Right cardiac atrium (tissue), 5 donors: ENCODE data around the gene PALLD. TPM values are rescaled to one million over a fixed set of nuclear protein-coding genes. Genes with fewer than 3 reads are reported as not detected.
A peak's percentile ranks its signal among the peaks of the same experiment; 100 is the strongest.
"Not testable (repeated sequence)": the region's sequence is repeated elsewhere in the genome, so short reads cannot be mapped to it uniquely, and the experiment has no call there.

ENCODE experiments used
- ATAC-seq, 2 donors: fragments of 200-7000 bp; cut with Tn5 transposase; one replicate each; pipeline versions ENCODE4 v1.8.0 to v1.9.1; 2020; ENCODE audit warnings: moderate library complexity in 2 of 2, mild to moderate bottlenecking in 1 of 2
- DNase-seq, 3 donors: peaks; one replicate each; pipeline ENCODE4 v3.0.0-alpha.2; 2020
- H3K27ac ChIP-seq: one replicate; pipeline ENCODE4 v1.5.1; 2013; ENCODE audit warnings: mild to moderate bottlenecking, low read length, control low read depth, moderate library complexity
- H3K27me3 ChIP-seq: one replicate; pipeline ENCODE4 v1.6.1; 2013; ENCODE audit not compliant: control insufficient read depth, insufficient read depth
- H3K4me1 ChIP-seq: one replicate; pipeline ENCODE4 v1.6.1; 2013; ENCODE audit warnings: low read length; ENCODE audit not compliant: control insufficient read depth, insufficient read depth
- H3K4me3 ChIP-seq: one replicate; pipeline ENCODE4 v1.5.1; 2013; ENCODE audit warnings: low read length, control low read depth
- H3K9me3 ChIP-seq: one replicate; pipeline ENCODE4 v1.6.1; 2013; ENCODE audit warnings: low read length; ENCODE audit not compliant: control insufficient read depth
- WGBS: extraction: QIAGEN DNeasy Blood & Tissue Kit; methylation state at CpG from one replicate; pipeline ENCODE4 v1.1.7; 2013; 5-methylcytosine and 5-hydroxymethylcytosine counted together
- intact Hi-C, 4 donors: fragments of 100-400 bp; cut with DNase I; formaldehyde crosslinking; loops; one replicate each; pipeline versions ENCODE4 v1.11.0 to v1.14.0; 2022 to 2023
- polyA plus RNA-seq: library from polyadenylated mRNA; stranded (reverse); fragments of 200-250 nt; gene quantifications from one replicate; pipeline ENCODE4 v1.2.3, GENCODE V29; 2013
- total RNA-seq, 4 donors: library from RNA; stranded (reverse); fragmentation: NEBNext Ultra II Directional; extraction: Animal tissue kit (Norgen Biotek cat#: 25700); gene quantifications; one replicate each; pipeline ENCODE4 v1.2.1, GENCODE V29; 2021
- donor health status: healthy with polysubstance abuse.
- donor health status: DM: no; HTN: yes; CAD: no.
- donor health status: DM: no; HTN: no; CAD: no.
- donor health status: DM: no; HTN: yes; CAD: no; lungs with severe emphysema.
- donor health status: DM: yes; HTN: yes; CAD: no.

The PALLD gene
- total and polyA plus RNA-seq, 5 donors = 233 to 1,069 (median 717) TPM

- Histone ChIP-seq H3K27ac (no peak overlapping the region), H3K4me3 (no peak overlapping the region), H3K4me1 (peaks cover 3% of the 10 kb centered on the region), H3K9me3 (no peaks in the 10 kb centered on the region), H3K27me3 (no peaks in the 10 kb centered on the region)
- 95% methylated on average over 5 of the region's 5 CpGs for WGBS
- intact Hi-C loops = no loop called here
- ATAC-seq (no peak), DNase-seq (no peak)
Observed at GRCh38 chr4:168791376-168791775, 294.5 kb downstream of the PALLD start.

- H3K27ac ChIP-seq = no peak overlapping the region
- DNase-seq = no peak
- ATAC-seq = no peak
- no peak overlapping the region for H3K4me3 ChIP-seq
- H3K27me3 ChIP-seq = no peaks in the 10 kb centered on the region
- WGBS = 92% methylated on average over 5 of the region's 5 CpGs
- H3K4me1 ChIP-seq = peaks cover 3% of the 10 kb centered on the region
- H3K9me3 ChIP-seq = no peaks in the 10 kb centered on the region
- intact Hi-C loops = no loop called here
Observed at GRCh38 chr4:168793542-168793941, 296.7 kb downstream of the PALLD start.

GRCh38 chr4:168794092-168794707 is 297.3 kb downstream of the PALLD start:
- 96% methylated on average over 20 of the region's 20 CpGs for WGBS
- intact Hi-C loops = no loop called here
- ATAC-seq (no peak), DNase-seq (peak in 2 of 3 donors; percentile 21 to 36)
- Histone ChIP-seq H3K4me3 (no peak overlapping the region), H3K4me1 (peaks cover 3% of the 10 kb centered on the region), H3K9me3 (no peaks in the 10 kb centered on the region), H3K27me3 (no peaks in the 10 kb centered on the region), H3K27ac (peak overlapping the region; percentile 8)

- DNase-seq = no peak
- intact Hi-C loops = no loop called here
- 86% methylated on average over 3 of the region's 3 CpGs for WGBS
- Histone ChIP-seq H3K27me3 (no peaks in the 10 kb centered on the region), H3K4me1 (peaks cover 3% of the 10 kb centered on the region), H3K27ac (peak overlapping the region; percentile 30), H3K4me3 (no peak overlapping the region), H3K9me3 (no peaks in the 10 kb centered on the region)
- ATAC-seq = no peak
Observed at GRCh38 chr4:168794881-168795280, 298.0 kb downstream of the PALLD start.

GRCh38 chr4:168795346-168795745 is 298.5 kb downstream of the PALLD start:
- Histone ChIP-seq H3K27me3 (no peaks in the 10 kb centered on the region), H3K4me1 (peaks cover 3% of the 10 kb centered on the region), H3K9me3 (no peaks in the 10 kb centered on the region), H3K27ac (peak overlapping the region; percentile 31), H3K4me3 (no peak overlapping the region)
- 99% methylated on average over 1 of the region's 1 CpG for WGBS
- intact Hi-C loops = no loop called here
- ATAC-seq (no peak), DNase-seq (no peak)

- H3K4me1 ChIP-seq = peaks cover 3% of the 10 kb centered on the region
- DNase-seq (no peak), ATAC-seq (peak; percentile 63 to 85)
- H3K4me3 ChIP-seq = no peak overlapping the region
- peak overlapping the region; percentile 70 for H3K27ac ChIP-seq
- intact Hi-C loops = no loop called here
- 65% methylated on average over 5 of the region's 5 CpGs for WGBS
- no peaks in the 10 kb centered on the region for H3K27me3 ChIP-seq
- no peaks in the 10 kb centered on the region for H3K9me3 ChIP-seq
Observed at GRCh38 chr4:168796362-168797106, 299.7 kb downstream of the PALLD start.

- ATAC-seq (peak in 1 of 2 donors; percentile 71), DNase-seq (no peak)
- Histone ChIP-seq H3K4me1 (peaks cover 3% of the 10 kb centered on the region), H3K9me3 (no peaks in the 10 kb centered on the region), H3K27me3 (no peaks in the 10 kb centered on the region), H3K4me3 (no peak overlapping the region), H3K27ac (no peak overlapping the region)
- WGBS = 44% methylated on average over 4 of the region's 4 CpGs
- intact Hi-C loops = no loop called here
Observed at GRCh38 chr4:168797194-168797593, 300.3 kb downstream of the PALLD start.

GRCh38 chr4:168797738-168798375 is 301.0 kb downstream of the PALLD start:
- WGBS = 60% methylated on average over 5 of the region's 5 CpGs

GRCh38 chr4:168800926-168801325 is 304.1 kb downstream of the PALLD start:
- Histone ChIP-seq H3K9me3 (no peaks in the 10 kb centered on the region), H3K27me3 (no peaks in the 10 kb centered on the region), H3K4me1 (no peaks in the 10 kb centered on the region), H3K27ac (no peak overlapping the region), H3K4me3 (no peak overlapping the region)
- intact Hi-C loops = no loop called here
- DNase-seq = no peak
- no peak for ATAC-seq
- WGBS = 88% methylated on average over 2 of the region's 2 CpGs

More at GRCh38 chr4:168797738-168798375, 301.0 kb downstream of the PALLD start:
- Histone ChIP-seq H3K9me3 (no peaks in the 10 kb centered on the region), H3K27me3 (no peaks in the 10 kb centered on the region), H3K4me1 (peaks cover 3% of the 10 kb centered on the region), H3K27ac (no peak overlapping the region), H3K4me3 (no peak overlapping the region)
- no peak for DNase-seq
- ATAC-seq = no peak
- intact Hi-C loops = no loop called here

- no peak for DNase-seq
- Histone ChIP-seq H3K9me3 (no peaks in the 10 kb centered on the region), H3K27ac (no peak overlapping the region), H3K4me1 (no peaks in the 10 kb centered on the region), H3K27me3 (no peaks in the 10 kb centered on the region), H3K4me3 (no peak overlapping the region)
- intact Hi-C loops = no loop called here
- WGBS = 98% methylated on average over 4 of the region's 4 CpGs
- ATAC-seq = no peak
Observed at GRCh38 chr4:168802222-168802621, 305.4 kb downstream of the PALLD start.

- peak in 1 of 3 donors; percentile 66 for DNase-seq
- H3K27ac ChIP-seq = not testable (repeated sequence)
Observed at GRCh38 chr4:168803052-168803451, 306.2 kb downstream of the PALLD start.

More at GRCh38 chr4:168803052-168803451, 306.2 kb downstream of the PALLD start:
- H3K4me1 ChIP-seq, H3K4me3 ChIP-seq, H3K9me3 ChIP-seq, intact Hi-C loops, H3K27me3 ChIP-seq: not testable (repeated sequence)
- WGBS = 70% methylated on average over 5 of the region's 5 CpGs
- peak; percentile 22 to 34 for ATAC-seq
